ENCODE data around the gene GPR45. TPM values are rescaled to one million over a fixed set of nuclear protein-coding genes. Genes with fewer than 3 reads are reported as not detected.

Gene GPR45
- polyA plus RNA-seq, 1 donor: not detected

- DNase-seq (ENCODE audit: low read depth): no peak
Observed at GRCh38 chr2:105254531-105255210, 13.1 kb downstream of the GPR45 start.

GRCh38 chr2:105255979-105256378 is 14.4 kb downstream of the GPR45 start:
- DNase-seq (ENCODE audit: low read depth): no peak

- no peak for DNase-seq (ENCODE audit: low read depth)
Observed at GRCh38 chr2:105256431-105257047, 15.0 kb downstream of the GPR45 start.

- no peak for DNase-seq (ENCODE audit: low read depth)
Observed at GRCh38 chr2:105257981-105258380, 16.4 kb downstream of the GPR45 start.

GRCh38 chr2:105258835-105259350 is 17.4 kb downstream of the GPR45 start:
- no peak for DNase-seq (ENCODE audit: low read depth)

GRCh38 chr2:105261061-105261460 is 19.5 kb downstream of the GPR45 start:
- no peak for DNase-seq (ENCODE audit: low read depth)

- no peak for DNase-seq (ENCODE audit: low read depth)
Observed at GRCh38 chr2:105262651-105263091, 21.1 kb downstream of the GPR45 start.

GRCh38 chr2:105269426-105269825 is 27.9 kb downstream of the GPR45 start:
- DNase-seq (ENCODE audit: low read depth): no peak

GRCh38 chr2:105271393-105272045 is 30.0 kb downstream of the GPR45 start:
- DNase-seq (ENCODE audit: low read depth): no peak

GRCh38 chr2:105272176-105272575 is 30.6 kb downstream of the GPR45 start:
- no peak for DNase-seq (ENCODE audit: low read depth)

GRCh38 chr2:105274046-105274445 is 32.5 kb downstream of the GPR45 start:
- DNase-seq (ENCODE audit: low read depth): no peak

- DNase-seq (ENCODE audit: low read depth): no peak
Observed at GRCh38 chr2:105278654-105279053, 37.1 kb downstream of the GPR45 start.

GRCh38 chr2:105279126-105279525 is 37.6 kb downstream of the GPR45 start:
- DNase-seq (ENCODE audit: low read depth): no peak

- no peak for DNase-seq (ENCODE audit: low read depth)
Observed at GRCh38 chr2:105280281-105280680, 38.7 kb downstream of the GPR45 start.

GRCh38 chr2:105283532-105283931 is 42.0 kb downstream of the GPR45 start:
- no peak for DNase-seq (ENCODE audit: low read depth)

- no peak for DNase-seq (ENCODE audit: low read depth)
Observed at GRCh38 chr2:105287692-105288091, 46.1 kb downstream of the GPR45 start.

- DNase-seq (ENCODE audit: low read depth): no peak
Observed at GRCh38 chr2:105288133-105288532, 46.6 kb downstream of the GPR45 start.

GRCh38 chr2:105290981-105291660 is 49.6 kb downstream of the GPR45 start:
- DNase-seq (ENCODE audit: low read depth): no peak

- DNase-seq (ENCODE audit: low read depth): no peak
Observed at GRCh38 chr2:105291981-105292380, 50.4 kb downstream of the GPR45 start.

Data from forelimb muscle (tissue), 1 donor.